Superior temporal gyrus (tissue), 1 donor: Measurements from ENCODE around the gene CAMLG.
"Not testable (repeated sequence)": the region's sequence is repeated elsewhere in the genome, so short reads cannot be mapped to it uniquely, and the experiment has no call there.

ENCODE experiments used
- DNase-seq: peaks from one replicate; pipeline ENCODE4 v3.0.0-alpha.2; 2016; ENCODE audit errors: extremely low spot score

CAMLG gene

GRCh38 chr5:134738133-134738962 is at the start of gene CAMLG:
Gene CAMLG (plus strand): TSS chr5:134738548. CDS start chr5:134738621, 73 bp downstream.
- DNase-seq = peak; percentile 98

- not testable (repeated sequence) for DNase-seq
Observed at GRCh38 chr5:134690144-134690543, 48.2 kb upstream of the CAMLG start.

GRCh38 chr5:134692722-134693121 is 45.6 kb upstream of the CAMLG start:
- DNase-seq = no peak

GRCh38 chr5:134708301-134708700 is 30.0 kb upstream of the CAMLG start:
- DNase-seq = no peak

- no peak for DNase-seq
Observed at GRCh38 chr5:134714120-134714519, 24.2 kb upstream of the CAMLG start.

GRCh38 chr5:134714541-134714940 is 23.8 kb upstream of the CAMLG start:
- no peak for DNase-seq

GRCh38 chr5:134715466-134715865 is 22.9 kb upstream of the CAMLG start:
- DNase-seq = not testable (repeated sequence)

GRCh38 chr5:134724872-134725271 is 13.5 kb upstream of the CAMLG start:
- no peak for DNase-seq

- no peak for DNase-seq
Observed at GRCh38 chr5:134732819-134733218, 5.5 kb upstream of the CAMLG start.

GRCh38 chr5:134735243-134735642 is 3.1 kb upstream of the CAMLG start:
- DNase-seq = no peak

- no peak for DNase-seq
Observed at GRCh38 chr5:134736173-134736812, 2.1 kb upstream of the CAMLG start.

GRCh38 chr5:134738963-134739661 is 764 bp downstream of the CAMLG start:
- DNase-seq = peak; percentile 38

- no peak for DNase-seq
Observed at GRCh38 chr5:134741052-134741451, 2.7 kb downstream of the CAMLG start.

GRCh38 chr5:134742134-134742533 is 3.8 kb downstream of the CAMLG start:
- DNase-seq = no peak

GRCh38 chr5:134749415-134749814 is 11.1 kb downstream of the CAMLG start:
- DNase-seq = no peak

GRCh38 chr5:134758176-134758503 is 19.8 kb downstream of the CAMLG start:
- DNase-seq = no peak

- DNase-seq = peak; percentile 93
Observed at GRCh38 chr5:134758504-134759341, 20.4 kb downstream of the CAMLG start, which contains the start of gene DDX46. Gene DDX46 (plus strand): TSS chr5:134758779. CDS start chr5:134758939, 160 bp downstream.

- not testable (repeated sequence) for DNase-seq
Observed at GRCh38 chr5:134767528-134768291, 29.4 kb downstream of the CAMLG start.

GRCh38 chr5:134769206-134769605 is 30.9 kb downstream of the CAMLG start:
- DNase-seq = no peak

GRCh38 chr5:134772461-134773125 is 34.2 kb downstream of the CAMLG start:
- no peak for DNase-seq
